ENCODE measurements around the gene CYSLTR1. TPM values are rescaled to one million over a fixed set of nuclear protein-coding genes. Genes with fewer than 3 reads are reported as not detected.

The CYSLTR1 gene
- total and polyA plus RNA-seq, 2 of the 4 experiments (the other 2 are of a cell fraction), result not detected

DNA sequence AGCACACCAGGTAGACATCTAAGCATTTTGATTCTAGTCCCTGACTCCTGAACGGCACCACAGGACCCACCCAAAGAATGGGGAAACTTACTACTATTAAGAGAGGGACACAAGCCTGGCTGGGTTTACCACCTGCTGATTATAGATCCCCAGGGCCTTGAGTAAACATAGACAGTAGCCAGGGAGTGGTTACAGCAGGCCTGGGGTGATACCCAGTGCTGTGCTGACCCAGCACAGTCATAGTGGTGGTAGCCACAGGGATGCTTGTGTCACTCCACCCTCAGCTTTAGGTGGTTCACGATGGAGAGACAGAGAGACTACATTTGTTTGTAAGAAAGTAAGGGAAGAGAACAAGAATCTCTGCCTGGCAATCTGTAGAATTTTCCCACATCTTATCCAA is 11.7 kb downstream of the CYSLTR1 start:
- Histone ChIP-seq H2AK9ac (replicated peaks; ENCODE audit: low read depth, low read length, poor library complexity) (no peak overlapping the region), H3K9ac (ENCODE audit: low read depth, low read length) (no peak overlapping the region), H3K4ac (ENCODE audit: low read depth, low read length) (no peak overlapping the region), H2BK20ac (ENCODE audit: low read depth, low read length) (no peak overlapping the region), H4K5ac (ENCODE audit: low read depth, low read length) (no peak overlapping the region), H3K4me1 (ENCODE audit: control insufficient read depth, insufficient read depth, low read length) (no peaks in the 10 kb centered on the region), H2BK120ac (ENCODE audit: low read depth, low read length) (no peak overlapping the region), H3K4me2 (ENCODE audit: low read depth, low read length) (no peak overlapping the region), H2BK5ac (ENCODE audit: low read depth, low read length, poor library complexity, severe bottlenecking) (no peak overlapping the region), H3K27me3 (ENCODE audit: control insufficient read depth, insufficient read depth, low read length) (no peaks in the 10 kb centered on the region), H3K23ac (ENCODE audit: low read depth, low read length) (no peak overlapping the region), H4K91ac (ENCODE audit: insufficient read depth, low read depth, low read length) (no peak overlapping the region), H2BK15ac (ENCODE audit: low read depth, low read length) (no peak overlapping the region), H2AFZ (replicated peaks; ENCODE audit: low read length, poor library complexity) (no peak overlapping the region), H3K18ac (ENCODE audit: low read depth, low read length) (no peak overlapping the region), H4K20me1 (ENCODE audit: insufficient read depth, low read length) (no peaks in the 10 kb centered on the region), H2AK5ac (ENCODE audit: low read depth, low read length) (no peak overlapping the region), H3K56ac (ENCODE audit: extremely low read depth, insufficient read depth, low read length) (no peak overlapping the region), H3K9me1 (ENCODE audit: insufficient read depth, low read length) (no peaks in the 10 kb centered on the region), H3K79me1 (ENCODE audit: low read depth in 1 of 2, low read length in 2 of 2) (no peaks in the 10 kb centered on the region), H3K14ac (replicated peaks; ENCODE audit: low read depth, low read length) (no peak overlapping the region), H3K36me3 (ENCODE audit: control insufficient read depth, insufficient read depth, low read length) (no peaks in the 10 kb centered on the region), H3K9me3 (ENCODE audit: control insufficient read depth, insufficient read depth, low read length) (no peaks in the 10 kb centered on the region), H3K4me3 (ENCODE audit: insufficient read depth, low read depth, low read length) (no peak overlapping the region), H4K8ac (ENCODE audit: low read depth in 2 of 2, low read length in 2 of 2) (no peak overlapping the region), H3K27ac (ENCODE audit: insufficient read depth, low read length) (no peak overlapping the region)
- no peak for ATAC-seq (ENCODE audit: low read depth)
- BruUV-seq (replicated peaks), result no TSS peak
- DNase-seq, result no peak
- WGBS, 2 experiments (ENCODE audit: extremely low coverage in 2 of 2, insufficient read length in 1 of 2), result no CpG with 5 or more reads among the region's 2 CpGs
- in situ Hi-C loops (cut with MboI; ENCODE audit: low sequenced_read_pairs), result no loop called here
- POLR2A ChIA-PET (ENCODE audit: unreplicated experiment), result no interaction called here
- intact Hi-C loops (cut with micrococcal nuclease), result no loop called here
- TF ChIP-seq CEBPB (IDR thresholded peaks at IDR 0.05; ENCODE audit: low read depth, low read length) (no peak), RCOR1 (IDR thresholded peaks at IDR 0.05; ENCODE audit: insufficient replicate concordance, low read length) (no peak), MAZ (IDR thresholded peaks at IDR 0.05; ENCODE audit: borderline replicate concordance, low read depth, low read length) (no peak), NFE2L2 (IDR thresholded peaks at IDR 0.05; ENCODE audit: low read depth, low read length) (no peak), POLR2A (IDR thresholded peaks at IDR 0.05; ENCODE audit: low read depth, low read length) (no peak), RAD21 (IDR thresholded peaks at IDR 0.05; ENCODE audit: low read length) (no peak), SMC3 (IDR thresholded peaks at IDR 0.05; ENCODE audit: low read depth, low read length) (no peak), MXI1 (IDR thresholded peaks at IDR 0.05; ENCODE audit: borderline replicate concordance, low read depth, low read length) (no peak), RFX5 (IDR thresholded peaks at IDR 0.05; ENCODE audit: low read depth, low read length) (no peak), CHD1 (IDR thresholded peaks at IDR 0.05; ENCODE audit: low read depth, low read length) (no peak), FOS (IDR thresholded peaks at IDR 0.05; ENCODE audit: low read depth, low read length) (no peak), MAFK (IDR thresholded peaks at IDR 0.05; ENCODE audit: low read depth, low read length) (no peak), BHLHE40 (IDR thresholded peaks at IDR 0.05; ENCODE audit: low read depth, low read length) (no peak)
- TF ChIP-seq, protein P1, sequence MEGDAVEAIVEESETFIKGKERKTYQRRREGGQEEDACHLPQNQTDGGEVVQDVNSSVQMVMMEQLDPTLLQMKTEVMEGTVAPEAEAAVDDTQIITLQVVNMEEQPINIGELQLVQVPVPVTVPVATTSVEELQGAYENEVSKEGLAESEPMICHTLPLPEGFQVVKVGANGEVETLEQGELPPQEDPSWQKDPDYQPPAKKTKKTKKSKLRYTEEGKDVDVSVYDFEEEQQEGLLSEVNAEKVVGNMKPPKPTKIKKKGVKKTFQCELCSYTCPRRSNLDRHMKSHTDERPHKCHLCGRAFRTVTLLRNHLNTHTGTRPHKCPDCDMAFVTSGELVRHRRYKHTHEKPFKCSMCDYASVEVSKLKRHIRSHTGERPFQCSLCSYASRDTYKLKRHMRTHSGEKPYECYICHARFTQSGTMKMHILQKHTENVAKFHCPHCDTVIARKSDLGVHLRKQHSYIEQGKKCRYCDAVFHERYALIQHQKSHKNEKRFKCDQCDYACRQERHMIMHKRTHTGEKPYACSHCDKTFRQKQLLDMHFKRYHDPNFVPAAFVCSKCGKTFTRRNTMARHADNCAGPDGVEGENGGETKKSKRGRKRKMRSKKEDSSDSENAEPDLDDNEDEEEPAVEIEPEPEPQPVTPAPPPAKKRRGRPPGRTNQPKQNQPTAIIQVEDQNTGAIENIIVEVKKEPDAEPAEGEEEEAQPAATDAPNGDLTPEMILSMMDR (conservative IDR thresholded peaks at IDR 0.05; ENCODE audit: low read depth, low read length), result no peak
- TF ChIP-seq, protein P2, sequence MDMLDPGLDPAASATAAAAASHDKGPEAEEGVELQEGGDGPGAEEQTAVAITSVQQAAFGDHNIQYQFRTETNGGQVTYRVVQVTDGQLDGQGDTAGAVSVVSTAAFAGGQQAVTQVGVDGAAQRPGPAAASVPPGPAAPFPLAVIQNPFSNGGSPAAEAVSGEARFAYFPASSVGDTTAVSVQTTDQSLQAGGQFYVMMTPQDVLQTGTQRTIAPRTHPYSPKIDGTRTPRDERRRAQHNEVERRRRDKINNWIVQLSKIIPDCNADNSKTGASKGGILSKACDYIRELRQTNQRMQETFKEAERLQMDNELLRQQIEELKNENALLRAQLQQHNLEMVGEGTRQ (IDR thresholded peaks at IDR 0.05; ENCODE audit: low read depth, low read length), result no peak
- TF ChIP-seq, protein P3, sequence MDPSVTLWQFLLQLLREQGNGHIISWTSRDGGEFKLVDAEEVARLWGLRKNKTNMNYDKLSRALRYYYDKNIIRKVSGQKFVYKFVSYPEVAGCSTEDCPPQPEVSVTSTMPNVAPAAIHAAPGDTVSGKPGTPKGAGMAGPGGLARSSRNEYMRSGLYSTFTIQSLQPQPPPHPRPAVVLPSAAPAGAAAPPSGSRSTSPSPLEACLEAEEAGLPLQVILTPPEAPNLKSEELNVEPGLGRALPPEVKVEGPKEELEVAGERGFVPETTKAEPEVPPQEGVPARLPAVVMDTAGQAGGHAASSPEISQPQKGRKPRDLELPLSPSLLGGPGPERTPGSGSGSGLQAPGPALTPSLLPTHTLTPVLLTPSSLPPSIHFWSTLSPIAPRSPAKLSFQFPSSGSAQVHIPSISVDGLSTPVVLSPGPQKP (IDR thresholded peaks at IDR 0.05; ENCODE audit: borderline replicate concordance, low read depth, low read length), result no peak
- CTCF ChIA-PET, result no interaction called here
- dilution Hi-C loops (cut with HindIII; ENCODE audit: low sequenced_read_pairs, unreplicated experiment), result no loop called here
